ENCODE results near the gene CHPF.

CHPF gene

GRCh38 chr2:219543596-219544358 is at the start of gene CHPF, which contains the start of gene TMEM198:
TSS of gene CHPF (minus strand) at chr2:219543809. CDS start at chr2:219543538, 271 bp downstream.
TSS of gene TMEM198 (plus strand) at chr2:219544028. CDS start at chr2:219544728, 700 bp downstream.
- peak; percentile 91 for DNase-seq

- DNase-seq = no peak
Measured at GRCh38 chr2:219593154-219593553, 49.5 kb upstream of the CHPF start.

- DNase-seq = no peak
Measured at GRCh38 chr2:219592736-219593135, 49.1 kb upstream of the CHPF start.

GRCh38 chr2:219591091-219591490 is 47.5 kb upstream of the CHPF start:
- no peak for DNase-seq

- no peak for DNase-seq
Measured at GRCh38 chr2:219581346-219581745, 37.7 kb upstream of the CHPF start.

GRCh38 chr2:219578811-219579613 is 35.4 kb upstream of the CHPF start:
- no peak for DNase-seq

- peak; percentile 78 for DNase-seq
Measured at GRCh38 chr2:219576505-219577388, 33.1 kb upstream of the CHPF start.

- no peak for DNase-seq
Measured at GRCh38 chr2:219575566-219576504, 32.2 kb upstream of the CHPF start.

- DNase-seq = no peak
Measured at GRCh38 chr2:219574484-219575311, 31.1 kb upstream of the CHPF start.

- peak; percentile 28 for DNase-seq
Measured at GRCh38 chr2:219573166-219573565, 29.6 kb upstream of the CHPF start.

- no peak for DNase-seq
Measured at GRCh38 chr2:219572237-219573001, 28.8 kb upstream of the CHPF start, which contains the start of gene INHA. TSS of gene INHA (plus strand) at chr2:219572310. CDS start at chr2:219572375, 65 bp downstream.

- DNase-seq = peak; percentile 56
Measured at GRCh38 chr2:219571311-219572236, 28.0 kb upstream of the CHPF start, which contains the start of gene OBSL1. TSS of gene OBSL1 (minus strand) at chr2:219571539. CDS start at chr2:219571232, 307 bp downstream.

- DNase-seq = no peak
Measured at GRCh38 chr2:219570924-219571310, 27.3 kb upstream of the CHPF start.

- DNase-seq = peak; percentile 12
Measured at GRCh38 chr2:219570194-219570923, 26.8 kb upstream of the CHPF start.

- no peak for DNase-seq
Measured at GRCh38 chr2:219569635-219570034, 26.0 kb upstream of the CHPF start.

GRCh38 chr2:219569041-219569440 is 25.4 kb upstream of the CHPF start:
- DNase-seq = no peak

GRCh38 chr2:219567791-219568361 is 24.3 kb upstream of the CHPF start:
- no peak for DNase-seq

- DNase-seq = no peak
Measured at GRCh38 chr2:219567131-219567530, 23.5 kb upstream of the CHPF start.
